GM13976 (cell line): ENCODE data around the gene SDS.
A peak's percentile ranks its signal among the peaks of the same experiment; 100 is the strongest.

ENCODE experiments used
- DNase-seq: peaks from one replicate; pipeline ENCODE4 v3.0.0; 2012; ENCODE audit warnings: low spot score
- in situ Hi-C: fragments of 300-500 bp; cut with MboI; formaldehyde crosslinking; loops from one replicate; pipeline ENCODE4 v1.12.0; 2022; ENCODE audit warnings: low sequenced_read_pairs, mixed read lengths, inconsistent platforms; ENCODE audit not compliant: unreplicated experiment
- TF ChIP-seq, protein P1 (sequence below): IDR thresholded peaks from 2 replicates; pipeline ENCODE4 v1.5.1; 2012; ENCODE audit warnings: borderline replicate concordance, mild to moderate bottlenecking; ENCODE audit not compliant: insufficient read depth; ENCODE audit errors: extremely low read depth, missing control alignments, control extremely low read depth

Gene SDS

GRCh38 chr12:113396200-113396599 is 7.5 kb downstream of the SDS start:
- TF ChIP-seq, protein P1, sequence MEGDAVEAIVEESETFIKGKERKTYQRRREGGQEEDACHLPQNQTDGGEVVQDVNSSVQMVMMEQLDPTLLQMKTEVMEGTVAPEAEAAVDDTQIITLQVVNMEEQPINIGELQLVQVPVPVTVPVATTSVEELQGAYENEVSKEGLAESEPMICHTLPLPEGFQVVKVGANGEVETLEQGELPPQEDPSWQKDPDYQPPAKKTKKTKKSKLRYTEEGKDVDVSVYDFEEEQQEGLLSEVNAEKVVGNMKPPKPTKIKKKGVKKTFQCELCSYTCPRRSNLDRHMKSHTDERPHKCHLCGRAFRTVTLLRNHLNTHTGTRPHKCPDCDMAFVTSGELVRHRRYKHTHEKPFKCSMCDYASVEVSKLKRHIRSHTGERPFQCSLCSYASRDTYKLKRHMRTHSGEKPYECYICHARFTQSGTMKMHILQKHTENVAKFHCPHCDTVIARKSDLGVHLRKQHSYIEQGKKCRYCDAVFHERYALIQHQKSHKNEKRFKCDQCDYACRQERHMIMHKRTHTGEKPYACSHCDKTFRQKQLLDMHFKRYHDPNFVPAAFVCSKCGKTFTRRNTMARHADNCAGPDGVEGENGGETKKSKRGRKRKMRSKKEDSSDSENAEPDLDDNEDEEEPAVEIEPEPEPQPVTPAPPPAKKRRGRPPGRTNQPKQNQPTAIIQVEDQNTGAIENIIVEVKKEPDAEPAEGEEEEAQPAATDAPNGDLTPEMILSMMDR, result no peak
- in situ Hi-C loops, result no loop called here
- no peak for DNase-seq

DNA sequence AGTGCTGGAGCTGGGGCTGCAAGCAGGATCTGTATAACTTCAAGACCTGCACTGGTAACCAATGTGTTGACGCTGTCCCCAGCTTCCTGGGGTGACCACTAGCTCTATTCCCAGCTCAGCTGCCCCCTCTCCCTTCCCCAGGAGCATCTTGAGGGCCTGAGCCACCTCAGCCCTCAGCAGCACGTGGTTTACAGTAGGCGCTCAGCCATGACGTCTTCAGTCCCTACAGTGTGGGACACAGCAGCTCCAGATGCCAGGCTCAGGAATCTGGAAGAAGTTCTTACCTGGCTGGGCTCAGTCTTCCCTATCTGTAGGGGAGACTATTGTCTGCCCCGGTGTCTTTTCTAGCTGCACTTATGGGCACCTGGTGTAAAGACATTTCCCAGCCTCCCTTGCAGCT is 8.6 kb downstream of the SDS start:
- TF ChIP-seq, protein P1, result no peak
- no peak for DNase-seq
- in situ Hi-C loops, result no loop called here

GRCh38 chr12:113393749-113394148 is 9.9 kb downstream of the SDS start:
- DNase-seq, result no peak
- in situ Hi-C loops, result no loop called here
- TF ChIP-seq, protein P1, result no peak

- in situ Hi-C loops, result no loop called here
- peak; percentile 68 for DNase-seq
Measured at GRCh38 chr12:113392988-113393579, 10.6 kb downstream of the SDS start.

GRCh38 chr12:113392520-113392919 is 11.2 kb downstream of the SDS start:
- in situ Hi-C loops, result no loop called here
- no peak for DNase-seq
- TF ChIP-seq, protein P1, result no peak

More at GRCh38 chr12:113392988-113393579, 10.6 kb downstream of the SDS start:
- TF ChIP-seq, protein P1, result no peak

DNA sequence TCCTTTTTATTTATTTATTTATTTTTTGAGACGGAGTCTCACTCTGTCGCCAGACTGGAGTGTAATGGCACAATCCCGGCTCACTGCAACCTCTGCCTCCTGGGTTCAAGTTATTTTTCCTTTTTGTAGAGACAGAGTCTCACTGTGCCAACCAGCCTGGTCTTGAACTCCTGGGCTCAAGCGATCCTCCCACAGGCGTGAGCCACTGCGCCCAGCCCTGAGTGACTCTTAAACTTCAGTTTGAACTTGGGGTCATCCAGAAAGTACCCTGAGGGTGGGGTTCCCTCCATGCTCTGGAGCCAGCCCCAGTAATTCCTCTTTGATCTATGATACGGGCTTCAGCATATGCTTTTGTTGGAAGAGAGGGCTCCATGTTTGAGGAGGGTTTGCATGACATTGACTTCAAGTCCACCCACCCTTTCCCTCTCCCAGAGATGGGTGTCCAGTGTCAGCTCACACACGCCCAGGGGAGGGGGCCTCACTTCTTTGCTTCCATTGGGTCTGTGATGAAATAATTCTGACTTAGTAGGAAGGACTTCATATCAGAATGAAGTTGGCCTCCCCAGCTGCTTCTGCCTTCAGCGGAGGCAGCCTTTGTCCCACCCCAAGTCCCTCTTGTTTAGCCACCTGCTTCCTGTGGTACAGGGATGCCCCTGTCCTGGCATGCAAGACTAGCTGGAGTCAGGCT is 11.9 kb downstream of the SDS start:
- TF ChIP-seq, protein P1, result no peak
- in situ Hi-C loops, result no loop called here
- no peak for DNase-seq

DNA sequence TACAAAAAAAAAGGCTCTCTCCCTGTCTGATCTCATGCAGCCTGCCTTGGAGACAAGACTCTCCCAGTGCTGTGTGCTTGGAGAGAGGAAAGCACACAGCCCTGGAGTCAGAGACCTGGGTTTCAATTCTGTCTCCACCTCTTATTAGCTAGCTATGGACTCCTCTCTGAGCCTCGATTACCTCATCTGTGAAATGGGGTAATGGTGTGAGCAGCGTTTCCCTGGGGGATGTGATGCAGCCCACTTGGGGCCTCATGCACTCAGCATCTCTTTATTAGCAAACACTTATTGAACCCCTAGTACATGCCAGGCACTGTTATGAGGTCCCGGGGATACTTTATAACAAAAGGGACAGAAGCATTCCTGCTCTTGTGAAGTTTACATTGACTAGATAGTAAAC is 12.5 kb downstream of the SDS start:
- in situ Hi-C loops, result no loop called here
- TF ChIP-seq, protein P1, result no peak
- DNase-seq, result no peak
